Activated CD4-positive, alpha-beta T cell treated with anti-CD3 and anti-CD28 coated beads for 36 hours (primary cell): Measurements from ENCODE around the gene PNPLA1. TPM values are rescaled to one million over a fixed set of nuclear protein-coding genes. Genes with fewer than 3 reads are reported as not detected.

Experiments
- ATAC-seq: fragments of 200-7000 bp; cut with Tn5 transposase; one replicate; pipeline ENCODE4 v1.10.0; 2021; ENCODE audit warnings: mild to moderate bottlenecking, moderate library complexity
- CTCF ChIA-PET: fragments of 350-600 bp; sonication (Branson Sonifier 250); formaldehyde crosslinking; loops from one replicate; lab custom pipeline; 2021; ENCODE audit warnings: antibody characterized with exemption; lab: Charles Lee
- POLR2A ChIA-PET: fragments of 350-600 bp; sonication (Branson Sonifier 250); formaldehyde crosslinking; loops from one replicate; lab custom pipeline; 2021; ENCODE audit warnings: antibody characterized with exemption, inconsistent platforms; lab: Charles Lee
- DNase-seq: peaks from one replicate; pipeline ENCODE4 v3.0.0-alpha.2; 2020
- H3K27ac Mint-ChIP-seq: one replicate; pipeline ENCODE4 v1.8.0; 2021; ENCODE audit warnings: mixed read lengths
- H3K27me3 Mint-ChIP-seq: one replicate; pipeline ENCODE4 v1.8.0; 2021; ENCODE audit warnings: mixed read lengths
- H3K36me3 Mint-ChIP-seq: one replicate; pipeline ENCODE4 v1.8.0; 2021; ENCODE audit warnings: low read depth, mixed read lengths
- H3K4me1 Mint-ChIP-seq: one replicate; pipeline ENCODE4 v1.8.0; 2021; ENCODE audit warnings: mixed read lengths
- H3K4me3 Mint-ChIP-seq: one replicate; pipeline ENCODE4 v1.8.0; 2021; ENCODE audit warnings: mild to moderate bottlenecking, moderate library complexity, mixed read lengths
- H3K9me3 Mint-ChIP-seq: one replicate; pipeline ENCODE4 v1.8.0; 2021; ENCODE audit warnings: low read depth, mixed read lengths
- intact Hi-C, 2 experiments: fragments of 100-400 bp; cut with DNase I in 1 of 2; cut with micrococcal nuclease in 1 of 2; formaldehyde crosslinking; loops; one replicate each; pipeline versions ENCODE4 v1.14.2 to v1.15.1; 2022 to 2024; cut with DNase I, micrococcal nuclease
- total RNA-seq, 2 experiments: library from RNA; stranded (reverse); gene quantifications; one replicate each; pipeline ENCODE4 v1.2.3, GENCODE V29; 2021

Gene PNPLA1
- total RNA-seq, 2 experiments from 2014 or later: not detected

DNA sequence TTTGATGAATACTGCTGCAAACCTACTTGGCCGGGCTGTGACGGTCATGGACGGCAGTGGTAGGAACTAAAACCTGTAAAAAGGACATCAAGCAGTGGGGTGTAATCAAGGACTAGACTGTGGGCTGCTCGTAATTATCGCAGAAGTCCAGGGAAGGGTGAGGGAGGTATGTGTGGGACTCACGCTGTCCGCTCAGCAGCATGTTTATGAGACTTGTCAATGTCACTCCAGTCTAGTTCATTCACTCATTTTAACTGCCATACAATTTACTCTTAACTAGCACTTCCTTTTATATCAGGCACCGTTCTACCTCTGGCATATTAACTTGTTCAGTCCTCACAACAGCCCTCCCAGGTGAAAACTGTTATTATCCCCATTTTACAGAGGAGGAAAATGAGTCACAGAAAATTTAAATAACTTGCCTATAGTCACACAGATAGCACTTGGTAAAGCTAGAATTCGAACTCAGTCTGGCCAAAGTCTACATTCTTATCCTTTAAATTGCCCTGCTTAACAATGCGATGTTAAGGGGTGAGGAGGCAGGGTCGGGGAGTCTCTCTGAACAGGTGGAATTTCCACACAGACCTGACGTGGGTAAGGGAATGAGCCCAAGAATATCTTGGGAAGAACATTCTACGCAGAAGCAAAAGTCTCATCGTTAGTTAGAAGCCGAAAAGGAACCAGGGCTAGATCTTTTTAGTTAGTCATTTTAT lies 4.1 kb downstream of the PNPLA1 start:
- H3K27ac Mint-ChIP-seq: no peak overlapping the region
- no peak for DNase-seq
- no peak for ATAC-seq
- peaks cover 7% of the 10 kb centered on the region for H3K27me3 Mint-ChIP-seq
- intact Hi-C loops: no loop called here
- POLR2A ChIA-PET: no interaction called here
- no peaks in the 10 kb centered on the region for H3K9me3 Mint-ChIP-seq
- H3K4me1 Mint-ChIP-seq: no peaks in the 10 kb centered on the region
- no peak overlapping the region for H3K4me3 Mint-ChIP-seq
- H3K36me3 Mint-ChIP-seq: no peaks in the 10 kb centered on the region
- CTCF ChIA-PET: no interaction called here

GRCh38 chr6:36276581-36277536 lies 7.0 kb downstream of the PNPLA1 start:
- Mint-ChIP-seq H3K27me3 (peaks cover 22% of the 10 kb centered on the region), H3K36me3 (no peaks in the 10 kb centered on the region), H3K9me3 (no peaks in the 10 kb centered on the region), H3K4me1 (no peaks in the 10 kb centered on the region), H3K27ac (no peak overlapping the region), H3K4me3 (no peak overlapping the region)
- DNase-seq (no peak), ATAC-seq (no peak)
- intact Hi-C loops: no loop called here
- ChIA-PET CTCF (interaction anchor here (0.6 to 1.6 kb wide), 2 partner anchors 33 to 143 kb away, joined by 3 read pairs; no protein-coding TSS in a partner anchor), POLR2A (interaction anchor here (0.6 kb wide), 1 partner anchor 30 kb away, joined by 3 read pairs; no protein-coding TSS in a partner anchor)

DNA sequence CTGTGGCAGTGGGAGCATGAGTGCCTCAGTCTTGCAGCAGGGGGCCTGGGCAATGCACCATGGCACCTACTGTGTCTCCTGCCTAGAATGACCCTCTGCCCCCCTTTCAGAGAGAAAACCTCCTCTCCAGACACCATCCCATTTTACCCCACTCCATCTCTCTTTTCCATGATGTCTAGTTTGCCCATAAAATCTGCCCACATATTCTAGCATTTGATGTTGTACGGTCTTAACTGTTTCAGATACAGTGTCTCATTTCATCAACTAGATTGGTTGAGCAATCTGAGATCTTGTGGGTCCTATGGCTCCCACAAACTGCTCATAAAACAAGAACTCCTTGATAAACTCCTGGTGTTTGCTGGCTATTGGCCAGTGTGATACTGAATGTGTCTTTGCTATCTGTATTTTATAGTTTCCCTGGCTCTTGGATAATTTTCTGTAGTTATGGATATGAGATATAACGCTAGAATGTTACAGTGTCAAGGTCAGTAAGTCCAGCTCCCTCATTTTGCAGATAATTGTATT lies 8.1 kb downstream of the PNPLA1 start:
- DNase-seq: no peak
- Mint-ChIP-seq H3K27me3 (peaks cover 29% of the 10 kb centered on the region), H3K4me1 (no peaks in the 10 kb centered on the region), H3K9me3 (no peaks in the 10 kb centered on the region), H3K27ac (no peak overlapping the region), H3K36me3 (no peaks in the 10 kb centered on the region), H3K4me3 (no peak overlapping the region)
- POLR2A ChIA-PET: no interaction called here
- ATAC-seq: no peak
- CTCF ChIA-PET: interaction anchor here (0.6 kb wide), 2 partner anchors 65 to 144 kb away, joined by 3 read pairs; no protein-coding TSS in a partner anchor
- intact Hi-C loops: no loop called here

DNA sequence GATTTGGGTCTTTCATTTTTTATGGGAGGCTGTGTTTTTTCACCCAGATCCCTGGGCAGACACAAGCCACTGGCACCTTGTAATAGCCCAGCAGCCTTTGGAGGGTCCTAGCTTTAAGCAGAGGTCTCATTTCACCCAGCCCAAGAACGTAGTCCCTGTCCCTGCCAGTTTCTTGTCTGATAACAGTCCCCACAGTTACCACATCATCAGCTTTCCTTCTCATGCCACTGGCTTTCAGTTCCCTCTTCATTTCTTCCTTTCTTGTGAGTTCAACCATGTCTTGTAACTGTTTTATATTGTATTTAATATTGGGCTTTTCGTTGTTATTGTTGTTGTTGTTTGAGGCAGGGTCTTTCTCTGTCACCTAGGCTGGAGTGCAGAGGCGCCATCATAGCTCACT lies 10.6 kb downstream of the PNPLA1 start:
- H3K27ac Mint-ChIP-seq: no peak overlapping the region
- no peaks in the 10 kb centered on the region for H3K9me3 Mint-ChIP-seq
- CTCF ChIA-PET: interaction anchor here (1.0 kb wide), 1 partner anchor 123 kb away, joined by 3 read pairs; no protein-coding TSS in a partner anchor
- no peak for ATAC-seq
- peaks cover 40% of the 10 kb centered on the region for H3K27me3 Mint-ChIP-seq
- DNase-seq: no peak
- no peak overlapping the region for H3K4me3 Mint-ChIP-seq
- intact Hi-C loops: no loop called here
- H3K4me1 Mint-ChIP-seq: no peaks in the 10 kb centered on the region
- H3K36me3 Mint-ChIP-seq: no peaks in the 10 kb centered on the region
- POLR2A ChIA-PET: interaction anchor here (0.6 kb wide), 1 partner anchor 460 kb away, joined by 3 read pairs; no protein-coding TSS in a partner anchor

- H3K4me3 Mint-ChIP-seq: no peak overlapping the region
- H3K27ac Mint-ChIP-seq: no peak overlapping the region
- peaks cover 45% of the 10 kb centered on the region for H3K27me3 Mint-ChIP-seq
- no peak for DNase-seq
- no peaks in the 10 kb centered on the region for H3K4me1 Mint-ChIP-seq
- POLR2A ChIA-PET: interaction anchor here (0.6 kb wide), 1 partner anchor 461 kb away, joined by 3 read pairs; no protein-coding TSS in a partner anchor
- H3K36me3 Mint-ChIP-seq: no peaks in the 10 kb centered on the region
- H3K9me3 Mint-ChIP-seq: no peaks in the 10 kb centered on the region
- intact Hi-C loops: no loop called here
- no peak for ATAC-seq
- CTCF ChIA-PET: interaction anchor here (0.5 to 1.1 kb wide), 4 partner anchors 21 to 151 kb away, joined by 3 read pairs; no protein-coding TSS in a partner anchor
Measured at GRCh38 chr6:36280983-36281382, 11.1 kb downstream of the PNPLA1 start.

DNA sequence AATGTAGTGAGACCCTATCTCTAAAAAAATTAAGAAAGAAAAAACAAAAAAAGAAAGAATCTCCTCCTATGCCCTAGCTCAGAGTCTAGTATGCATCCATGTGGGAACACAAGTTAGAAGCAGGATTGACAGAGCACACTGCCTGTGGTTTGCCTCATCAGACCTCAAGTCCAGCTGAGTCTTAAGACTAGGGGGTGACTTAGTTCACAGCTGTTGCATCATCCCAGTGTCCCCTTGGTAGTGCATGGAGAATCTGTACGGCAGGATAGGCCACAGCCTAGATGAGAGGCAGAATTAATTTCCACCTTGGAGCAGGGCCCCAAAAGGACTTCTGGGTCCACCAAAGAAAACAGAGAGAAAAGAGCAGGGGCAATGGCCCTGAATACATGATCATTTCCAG lies 13.7 kb downstream of the PNPLA1 start:
- Mint-ChIP-seq H3K4me3 (no peak overlapping the region), H3K9me3 (no peaks in the 10 kb centered on the region), H3K27ac (no peak overlapping the region), H3K27me3 (peaks cover 43% of the 10 kb centered on the region), H3K36me3 (no peaks in the 10 kb centered on the region), H3K4me1 (peaks cover 7% of the 10 kb centered on the region)
- ATAC-seq: no peak
- intact Hi-C loops: no loop called here
- POLR2A ChIA-PET: no interaction called here
- DNase-seq: no peak
- CTCF ChIA-PET: interaction anchor here (0.7 to 1.8 kb wide), 2 partner anchors 8 to 19 kb away, joined by 3 to 9 read pairs; no protein-coding TSS in a partner anchor

DNA sequence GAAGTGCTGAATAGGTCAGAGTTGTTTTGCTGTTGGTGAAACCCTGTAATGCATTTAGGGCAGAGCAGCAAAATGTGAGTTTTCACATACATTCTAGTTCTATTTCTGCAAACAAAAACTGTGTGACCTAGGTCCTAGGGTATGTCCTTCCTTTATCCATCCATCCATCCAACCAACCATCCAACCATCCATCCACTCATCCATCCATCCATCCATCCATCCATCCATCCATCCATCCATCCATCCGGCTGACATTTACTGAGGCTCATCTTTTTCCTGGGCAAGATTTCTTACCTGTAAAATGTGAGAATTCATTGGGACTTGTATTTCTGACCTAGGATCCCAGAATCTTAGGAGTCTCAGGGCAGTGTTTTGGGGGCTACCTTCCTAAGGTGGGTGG lies 14.5 kb downstream of the PNPLA1 start:
- CTCF ChIA-PET: no interaction called here
- Mint-ChIP-seq H3K27ac (no peak overlapping the region), H3K4me3 (no peak overlapping the region), H3K9me3 (no peaks in the 10 kb centered on the region), H3K36me3 (no peaks in the 10 kb centered on the region), H3K27me3 (peaks cover 43% of the 10 kb centered on the region), H3K4me1 (peaks cover 7% of the 10 kb centered on the region)
- DNase-seq (no peak), ATAC-seq (no peak)
- POLR2A ChIA-PET: no interaction called here
- intact Hi-C loops: no loop called here

- POLR2A ChIA-PET: no interaction called here
- intact Hi-C loops: no loop called here
- no peaks in the 10 kb centered on the region for H3K9me3 Mint-ChIP-seq
- H3K4me1 Mint-ChIP-seq: peaks cover 7% of the 10 kb centered on the region
- CTCF ChIA-PET: no interaction called here
- no peak overlapping the region for H3K4me3 Mint-ChIP-seq
- H3K27me3 Mint-ChIP-seq: peaks cover 39% of the 10 kb centered on the region
- H3K27ac Mint-ChIP-seq: no peak overlapping the region
- no peaks in the 10 kb centered on the region for H3K36me3 Mint-ChIP-seq
- no peak for DNase-seq
- no peak for ATAC-seq
Measured at GRCh38 chr6:36285187-36285671, 15.4 kb downstream of the PNPLA1 start.

DNA sequence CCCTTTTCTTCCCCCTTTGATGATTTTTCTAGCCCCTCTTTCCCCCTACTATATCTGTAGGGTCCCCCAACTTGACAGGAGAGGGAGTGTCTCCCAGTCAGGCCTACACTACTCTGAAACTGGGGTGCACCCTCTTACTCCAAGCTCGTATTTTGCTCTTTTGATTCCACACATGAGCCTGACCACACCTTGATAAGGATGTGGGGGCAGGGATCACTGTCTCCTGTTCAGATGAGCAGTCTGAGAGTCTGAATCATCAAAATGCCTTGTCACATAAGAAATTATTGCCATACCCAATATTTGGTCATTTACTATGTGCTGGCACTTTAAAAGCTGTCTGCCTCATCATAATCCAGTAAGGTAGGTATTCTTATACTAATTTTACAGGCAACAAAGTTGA lies 15.9 kb downstream of the PNPLA1 start:
- ATAC-seq: no peak
- Mint-ChIP-seq H3K27ac (no peak overlapping the region), H3K4me1 (peaks cover 7% of the 10 kb centered on the region), H3K9me3 (no peaks in the 10 kb centered on the region), H3K27me3 (peaks cover 36% of the 10 kb centered on the region), H3K4me3 (no peak overlapping the region), H3K36me3 (no peaks in the 10 kb centered on the region)
- ChIA-PET CTCF (interaction anchor here (0.6 to 2.8 kb wide), 5 partner anchors 17 to 115 kb away, joined by 3 to 18 read pairs (median 3); no protein-coding TSS in a partner anchor), POLR2A (no interaction called here)
- no peak for DNase-seq
- intact Hi-C loops: no loop called here

GRCh38 chr6:36286858-36287257 lies 17.0 kb downstream of the PNPLA1 start:
- peaks cover 28% of the 10 kb centered on the region for H3K27me3 Mint-ChIP-seq
- intact Hi-C loops: no loop called here
- no peaks in the 10 kb centered on the region for H3K36me3 Mint-ChIP-seq
- H3K27ac Mint-ChIP-seq: no peak overlapping the region
- DNase-seq (no peak), ATAC-seq (no peak)
- peaks cover 7% of the 10 kb centered on the region for H3K4me1 Mint-ChIP-seq
- no peak overlapping the region for H3K4me3 Mint-ChIP-seq
- H3K9me3 Mint-ChIP-seq: no peaks in the 10 kb centered on the region
- ChIA-PET POLR2A (no interaction called here), CTCF (interaction anchor here (0.6 to 2.8 kb wide), 6 partner anchors 9 to 874 kb away, joined by 3 to 18 read pairs (median 4); no protein-coding TSS in a partner anchor)
